Suprapubic skin (tissue), 4 donors: ENCODE results near the gene ADAMTS17.

Source experiments
- POLR2A ChIP-seq, 2 donors: fragments of 450-650 bp; IDR thresholded peaks; one replicate each; pipeline ENCODE4 v1.6.1; 2017; ENCODE audit warnings: antibody characterized with exemption in 2 of 2, mild to moderate bottlenecking in 2 of 2, moderate library complexity in 2 of 2
- POLR2AphosphoS5 ChIP-seq, 3 donors: sonication (generic); formaldehyde crosslinking; IDR thresholded peaks; one replicate each; pipeline ENCODE4 v1.6.1; 2017; ENCODE audit warnings: antibody characterized with exemption in 3 of 3

- TF ChIP-seq POLR2A (IDR thresholded peaks at IDR 0.05) = no peak
- no peak for TF ChIP-seq POLR2AphosphoS5 (IDR thresholded peaks at IDR 0.05)
Measured at GRCh38 chr15:100113351-100114080, 228.3 kb downstream of the ADAMTS17 start.
